ENCODE data around the gene USE1. TPM values are rescaled to one million over a fixed set of nuclear protein-coding genes. Genes with fewer than 3 reads are reported as not detected.

The USE1 gene
- total and polyA plus RNA-seq, 8 donors, result 16.2 to 113 (median 55.3) TPM; not detected in 1

DNA sequence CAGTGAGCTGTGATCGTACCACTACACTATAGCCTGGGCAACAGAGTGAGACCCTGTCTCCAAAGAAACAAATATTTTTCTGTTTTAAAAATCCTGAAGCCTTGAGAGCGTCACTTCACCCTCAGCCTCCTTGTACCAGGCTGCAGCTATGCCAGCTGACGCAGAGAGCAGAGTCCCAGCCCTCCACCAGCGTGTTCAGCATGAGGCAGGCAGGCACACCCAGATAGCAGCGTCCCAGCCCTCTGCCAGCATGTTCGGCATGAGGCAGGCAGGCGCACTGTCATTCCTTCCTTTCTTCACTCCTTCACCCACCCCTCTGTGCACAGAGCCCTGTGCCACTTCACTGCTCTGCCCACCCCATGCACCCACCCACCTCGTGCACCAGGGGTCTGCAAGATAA is 43.3 kb upstream of the USE1 start:
- DNase-seq, result no peak
- TF ChIP-seq POLR2A (IDR thresholded peaks at IDR 0.05) (no peak), EP300 (IDR thresholded peaks at IDR 0.05) (no peak), POLR2AphosphoS5 (IDR thresholded peaks at IDR 0.05) (no peak)
- TF ChIP-seq, protein P1, sequence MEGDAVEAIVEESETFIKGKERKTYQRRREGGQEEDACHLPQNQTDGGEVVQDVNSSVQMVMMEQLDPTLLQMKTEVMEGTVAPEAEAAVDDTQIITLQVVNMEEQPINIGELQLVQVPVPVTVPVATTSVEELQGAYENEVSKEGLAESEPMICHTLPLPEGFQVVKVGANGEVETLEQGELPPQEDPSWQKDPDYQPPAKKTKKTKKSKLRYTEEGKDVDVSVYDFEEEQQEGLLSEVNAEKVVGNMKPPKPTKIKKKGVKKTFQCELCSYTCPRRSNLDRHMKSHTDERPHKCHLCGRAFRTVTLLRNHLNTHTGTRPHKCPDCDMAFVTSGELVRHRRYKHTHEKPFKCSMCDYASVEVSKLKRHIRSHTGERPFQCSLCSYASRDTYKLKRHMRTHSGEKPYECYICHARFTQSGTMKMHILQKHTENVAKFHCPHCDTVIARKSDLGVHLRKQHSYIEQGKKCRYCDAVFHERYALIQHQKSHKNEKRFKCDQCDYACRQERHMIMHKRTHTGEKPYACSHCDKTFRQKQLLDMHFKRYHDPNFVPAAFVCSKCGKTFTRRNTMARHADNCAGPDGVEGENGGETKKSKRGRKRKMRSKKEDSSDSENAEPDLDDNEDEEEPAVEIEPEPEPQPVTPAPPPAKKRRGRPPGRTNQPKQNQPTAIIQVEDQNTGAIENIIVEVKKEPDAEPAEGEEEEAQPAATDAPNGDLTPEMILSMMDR (IDR thresholded peaks at IDR 0.05), result no peak
- no peaks in the 10 kb centered on the region for H3K27me3 ChIP-seq
- no peaks in the 10 kb centered on the region for H3K4me1 ChIP-seq
- 92 to 96% (median 92%) methylated on average over 8 of the region's 8 CpGs for WGBS, 5 donors
- peaks cover 84 to 100% (median 100%) of the 10 kb centered on the region in 4 donors for H3K36me3 ChIP-seq
- intact Hi-C loops (cut with DNase I; ENCODE audit: low total_unique reads), result no loop called here
- H3K9me3 ChIP-seq, result no peaks in the 10 kb centered on the region
- no peak overlapping the region for H3K27ac ChIP-seq
- H3K4me3 ChIP-seq, result no peak overlapping the region

DNA sequence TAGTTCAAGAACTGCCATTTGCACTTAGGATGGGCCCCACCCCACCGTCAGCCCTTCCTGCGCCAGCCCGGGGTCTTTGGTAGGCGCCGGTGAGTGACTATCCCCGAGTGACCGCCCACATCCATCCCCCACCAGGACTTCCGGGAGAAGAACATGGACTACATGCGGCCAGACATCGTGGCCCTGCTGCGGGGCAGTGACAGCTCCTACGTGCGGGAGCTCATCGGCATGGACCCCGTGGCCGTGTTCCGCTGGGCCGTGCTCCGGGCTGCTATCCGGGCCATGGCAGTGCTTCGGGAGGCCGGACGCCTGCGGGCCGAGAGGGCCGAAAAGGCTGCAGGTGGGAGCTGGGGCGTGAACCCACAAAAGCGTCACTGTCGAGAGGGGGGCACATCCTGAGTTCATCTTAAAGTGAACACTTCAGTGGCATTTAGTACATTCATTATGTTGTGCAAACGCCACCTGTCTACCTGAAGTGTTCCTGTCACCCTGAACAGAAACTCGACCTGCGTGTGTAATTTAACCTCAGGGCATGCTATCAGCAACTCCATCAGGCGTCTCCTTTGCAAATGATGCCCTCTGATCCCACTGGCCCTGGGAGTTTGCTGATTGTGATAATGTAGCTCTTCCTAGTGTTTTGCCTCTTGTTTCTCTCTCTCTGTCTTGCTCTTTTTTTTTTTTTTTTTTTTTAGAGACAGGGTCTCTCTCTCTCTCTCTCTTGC is 42.4 kb upstream of the USE1 start:
- 89 to 91% (median 90%) methylated on average over 28 to 33 of the region's 33 CpGs for WGBS, 5 donors
- DNase-seq, result no peak
- Histone ChIP-seq H3K9me3 (no peaks in the 10 kb centered on the region), H3K4me3 (no peak overlapping the region), H3K36me3 (peaks cover 87 to 100% (median 100%) of the 10 kb centered on the region in 4 donors), H3K27me3 (no peaks in the 10 kb centered on the region), H3K4me1 (no peaks in the 10 kb centered on the region), H3K27ac (no peak overlapping the region)
- TF ChIP-seq POLR2AphosphoS5 (IDR thresholded peaks at IDR 0.05) (no peak), EP300 (IDR thresholded peaks at IDR 0.05) (no peak), POLR2A (IDR thresholded peaks at IDR 0.05) (no peak)
- TF ChIP-seq, protein P1 (IDR thresholded peaks at IDR 0.05), result no peak
- intact Hi-C loops (cut with DNase I; ENCODE audit: low total_unique reads), result no loop called here

DNA sequence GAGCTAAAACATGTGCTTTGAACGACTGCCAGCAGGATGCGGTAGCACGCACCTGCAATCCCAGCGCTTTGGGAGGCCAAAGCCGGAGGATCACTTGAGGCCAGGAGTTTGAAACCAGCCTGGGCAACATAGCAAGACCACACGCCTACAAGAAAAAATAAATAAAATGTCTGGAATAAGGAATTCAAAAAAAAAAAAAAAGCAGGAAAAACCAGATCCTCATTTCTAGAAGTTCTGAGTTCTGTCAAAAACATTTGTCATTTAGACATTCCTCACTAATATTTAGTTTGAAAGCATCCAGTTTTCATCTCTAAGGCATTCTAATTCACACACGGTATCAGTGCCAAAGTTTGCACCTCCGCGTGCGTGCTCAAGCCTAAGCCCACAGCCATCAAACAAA is 36.9 kb upstream of the USE1 start:
- DNase-seq, result no peak
- Histone ChIP-seq H3K27ac (no peak overlapping the region), H3K36me3 (peaks cover 51 to 97% (median 92%) of the 10 kb centered on the region in 4 donors), H3K4me3 (no peak overlapping the region), H3K9me3 (no peaks in the 10 kb centered on the region), H3K27me3 (no peaks in the 10 kb centered on the region), H3K4me1 (peaks cover 0 to 6% (median 0%) of the 10 kb centered on the region in 4 donors)
- 89 to 97% (median 95%) methylated on average over 10 of the region's 10 CpGs for WGBS, 5 donors
- TF ChIP-seq, protein P1 (IDR thresholded peaks at IDR 0.05), result no peak
- no peak for TF ChIP-seq POLR2A (IDR thresholded peaks at IDR 0.05)
- TF ChIP-seq POLR2AphosphoS5 (IDR thresholded peaks at IDR 0.05), result no peak
- TF ChIP-seq EP300 (IDR thresholded peaks at IDR 0.05), result no peak
- intact Hi-C loops (cut with DNase I; ENCODE audit: low total_unique reads), result no loop called here

DNA sequence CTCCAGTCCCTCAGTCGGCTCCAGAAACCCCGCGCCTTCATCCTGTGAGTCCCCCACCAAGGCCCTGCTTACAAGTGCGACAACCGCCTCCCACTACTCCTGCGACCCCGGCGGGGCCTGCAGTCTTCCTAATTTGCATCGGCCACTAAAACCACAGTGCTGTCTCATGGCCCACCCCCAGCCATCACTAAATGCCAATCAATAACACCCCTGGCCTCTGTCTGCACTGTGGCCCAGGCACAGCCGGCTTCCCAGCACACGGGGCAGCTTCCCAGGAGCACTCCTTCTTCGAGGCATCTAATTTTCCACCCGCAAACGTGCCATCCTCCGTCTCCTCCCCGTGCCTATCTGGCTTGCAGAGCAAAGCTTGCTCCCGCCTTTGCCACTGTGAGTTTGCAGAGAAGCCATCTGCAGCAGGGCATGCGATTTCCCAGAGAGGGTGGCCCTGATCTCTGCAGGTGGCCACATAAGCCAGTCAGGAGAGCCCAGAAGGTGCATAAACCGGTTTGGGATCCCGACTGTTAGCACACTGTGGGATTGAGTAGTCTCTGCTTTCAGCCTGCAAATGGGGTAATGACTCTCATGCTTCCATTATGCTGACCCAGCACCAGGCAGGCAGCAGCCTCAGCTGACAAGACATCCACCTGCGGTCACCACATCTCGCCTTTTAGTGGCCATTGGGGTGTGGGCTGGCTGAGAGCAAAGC is 34.0 kb upstream of the USE1 start:
- no peaks in the 10 kb centered on the region for H3K9me3 ChIP-seq
- peaks cover 0 to 6% (median 0%) of the 10 kb centered on the region in 4 donors for H3K4me1 ChIP-seq
- no peak for TF ChIP-seq POLR2A (IDR thresholded peaks at IDR 0.05)
- TF ChIP-seq EP300 (IDR thresholded peaks at IDR 0.05), result no peak
- no peak for TF ChIP-seq POLR2AphosphoS5 (IDR thresholded peaks at IDR 0.05)
- TF ChIP-seq, protein P1 (IDR thresholded peaks at IDR 0.05), result no peak

More for the DNA sequence above, 34.0 kb upstream of the USE1 start:
- Histone ChIP-seq H3K27ac (no peak overlapping the region), H3K36me3 (peaks cover 38 to 97% (median 91%) of the 10 kb centered on the region in 4 donors), H3K27me3 (no peaks in the 10 kb centered on the region), H3K4me3 (no peak overlapping the region)
- 74 to 82% (median 77%) methylated on average over 22 of the region's 22 CpGs for WGBS, 5 donors
- intact Hi-C loops (cut with DNase I; ENCODE audit: low total_unique reads), result no loop called here
- DNase-seq, result no peak

Data from stomach (tissue), 9 donors.